Transverse colon (tissue), 4 donors: ENCODE results near the gene FIZ1. TPM values are rescaled to one million over a fixed set of nuclear protein-coding genes. Genes with fewer than 3 reads are reported as not detected.
A peak's percentile ranks its signal among the peaks of the same experiment; 100 is the strongest.

ENCODE experiments used
- DNase-seq: peaks from one replicate; pipeline ENCODE4 v3.0.0-alpha.2; 2019
- H3K27ac ChIP-seq, 4 donors: fragments of 200-600 bp; sonication (generic); 2 replicates each; pipeline ENCODE4 v1.5.1; 2016 to 2018; ENCODE audit warnings: inconsistent platforms in 4 of 4
- H3K27me3 ChIP-seq: fragments of 200-600 bp; sonication (generic); 2 replicates; pipeline ENCODE4 v1.5.1; 2017; ENCODE audit warnings: inconsistent platforms
- H3K36me3 ChIP-seq, 4 donors: fragments of 200-600 bp; sonication (generic); 2 replicates each; pipeline ENCODE4 v1.5.1; 2017 to 2019; ENCODE audit warnings: inconsistent platforms in 4 of 4
- H3K4me1 ChIP-seq, 4 donors: fragments of 200-600 bp; sonication (generic); 2 replicates each; pipeline ENCODE4 v1.5.1; 2017 to 2020; ENCODE audit warnings: inconsistent platforms in 4 of 4
- H3K4me3 ChIP-seq, 4 donors: fragments of 200-600 bp; sonication (generic); 1 replicate in 1 of 4; 2 replicates in 3 of 4; pipeline versions ENCODE4 v1.5.1 to v1.6.1; 2017 to 2019; ENCODE audit warnings: inconsistent platforms in 4 of 4
- H3K9me3 ChIP-seq, 2 donors: fragments of 200-600 bp; sonication (generic); 2 replicates each; pipeline ENCODE4 v1.5.1; 2017 to 2019; ENCODE audit warnings: inconsistent platforms in 2 of 2
- EP300 ChIP-seq: sonication (generic); formaldehyde crosslinking; IDR thresholded peaks from one replicate; pipeline ENCODE4 v1.6.1; 2017; ENCODE audit warnings: antibody characterized with exemption, low read depth
- POLR2A ChIP-seq: fragments of 450-650 bp; IDR thresholded peaks from one replicate; pipeline ENCODE4 v1.6.1; 2016; ENCODE audit warnings: antibody characterized with exemption, mild to moderate bottlenecking, moderate library complexity
- POLR2AphosphoS5 ChIP-seq, 3 donors: sonication (generic); formaldehyde crosslinking; IDR thresholded peaks; one replicate each; pipeline ENCODE4 v1.6.1; 2016; ENCODE audit warnings: antibody characterized with exemption in 3 of 3
- WGBS, 2 donors: methylation state at CpG; one replicate each; pipeline ENCODE4 v1.1.5; 2018; ENCODE audit warnings: low coverage in 1 of 2; 5-methylcytosine and 5-hydroxymethylcytosine counted together
- in situ Hi-C, 4 donors: fragments of 200-750 bp; cut with MboI; loops; one replicate each; pipeline versions ENCODE4 v1.15.0 to v1.15.1; 2017; ENCODE audit warnings: low sequenced_read_pairs in 3 of 4, low pct_ligation_motif_present in 1 of 4, low pct_unique_long_range_greater_than_20kb in 1 of 4
- intact Hi-C: fragments of 100-400 bp; cut with DNase I; formaldehyde crosslinking; loops from one replicate; pipeline ENCODE4 v1.15.1; 2023; ENCODE audit warnings: low total_unique reads
- total RNA-seq, 4 donors: library from RNA; depleted of rRNA; stranded (reverse); fragments of >200 nt; gene quantifications; one replicate each; pipeline ENCODE4 v1.1.0, GENCODE V29; 2016
- TF ChIP-seq, protein P1 (sequence below), 5 experiments: fragments of 200-600 bp in 3 of 5; fragments of 450-650 bp in 2 of 5; sonication (generic) in 3 of 5; IDR thresholded peaks; 1 replicate in 2 of 5; 2 replicates in 3 of 5; pipeline ENCODE4 v1.5.1; 2016 to 2017; ENCODE audit warnings: antibody characterized with exemption in 5 of 5, inconsistent platforms in 3 of 5, mild to moderate bottlenecking in 2 of 5, moderate library complexity in 1 of 5

FIZ1 gene
- total RNA-seq, 4 donors from 2014 or later = 8.5 to 137 (median 18.3) TPM

DNA sequence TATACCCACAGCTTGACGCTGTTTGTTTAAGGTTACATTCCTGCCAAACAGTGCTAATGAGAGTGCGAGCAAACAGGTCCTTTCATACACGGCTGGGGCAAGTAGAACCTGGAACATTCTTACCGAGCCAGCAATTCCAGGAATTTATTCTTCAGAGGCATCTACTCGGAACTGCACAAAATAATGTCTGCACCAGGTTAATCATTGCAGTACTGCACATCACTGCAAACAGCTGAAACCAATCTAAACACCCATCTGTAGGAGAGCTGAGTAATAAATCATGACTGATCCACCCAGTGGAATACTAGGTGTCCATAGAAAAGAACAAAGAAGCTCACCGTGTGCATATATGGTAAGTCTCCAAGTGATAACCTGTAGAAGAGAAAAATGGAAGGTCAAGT is 17.5 kb downstream of the FIZ1 start:
- no peaks in the 10 kb centered on the region for H3K9me3 ChIP-seq
- no peak overlapping the region for H3K4me3 ChIP-seq
- no peak for DNase-seq
- H3K27me3 ChIP-seq = peaks cover 5% of the 10 kb centered on the region
- TF ChIP-seq, protein P1, sequence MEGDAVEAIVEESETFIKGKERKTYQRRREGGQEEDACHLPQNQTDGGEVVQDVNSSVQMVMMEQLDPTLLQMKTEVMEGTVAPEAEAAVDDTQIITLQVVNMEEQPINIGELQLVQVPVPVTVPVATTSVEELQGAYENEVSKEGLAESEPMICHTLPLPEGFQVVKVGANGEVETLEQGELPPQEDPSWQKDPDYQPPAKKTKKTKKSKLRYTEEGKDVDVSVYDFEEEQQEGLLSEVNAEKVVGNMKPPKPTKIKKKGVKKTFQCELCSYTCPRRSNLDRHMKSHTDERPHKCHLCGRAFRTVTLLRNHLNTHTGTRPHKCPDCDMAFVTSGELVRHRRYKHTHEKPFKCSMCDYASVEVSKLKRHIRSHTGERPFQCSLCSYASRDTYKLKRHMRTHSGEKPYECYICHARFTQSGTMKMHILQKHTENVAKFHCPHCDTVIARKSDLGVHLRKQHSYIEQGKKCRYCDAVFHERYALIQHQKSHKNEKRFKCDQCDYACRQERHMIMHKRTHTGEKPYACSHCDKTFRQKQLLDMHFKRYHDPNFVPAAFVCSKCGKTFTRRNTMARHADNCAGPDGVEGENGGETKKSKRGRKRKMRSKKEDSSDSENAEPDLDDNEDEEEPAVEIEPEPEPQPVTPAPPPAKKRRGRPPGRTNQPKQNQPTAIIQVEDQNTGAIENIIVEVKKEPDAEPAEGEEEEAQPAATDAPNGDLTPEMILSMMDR (IDR thresholded peaks at IDR 0.05) = no peak
- TF ChIP-seq POLR2AphosphoS5 (IDR thresholded peaks at IDR 0.05) (no peak), EP300 (no peak), POLR2A (no peak)
- H3K4me1 ChIP-seq = peaks cover 6 to 40% (median 32%) of the 10 kb centered on the region in 4 donors
- intact Hi-C loops = loop anchor here (2.0 to 10.0 kb wide), 2 partner anchors 61 to 67 kb away; partner anchors contain the start of gene ZNF581
- WGBS, 2 donors = 14 to 19% methylated on average over 2 to 6 of the region's 6 CpGs
- no peak overlapping the region for H3K27ac ChIP-seq
- H3K36me3 ChIP-seq = peaks cover 0 to 6% (median 0%) of the 10 kb centered on the region in 4 donors
- in situ Hi-C loops = no loop called here

DNA sequence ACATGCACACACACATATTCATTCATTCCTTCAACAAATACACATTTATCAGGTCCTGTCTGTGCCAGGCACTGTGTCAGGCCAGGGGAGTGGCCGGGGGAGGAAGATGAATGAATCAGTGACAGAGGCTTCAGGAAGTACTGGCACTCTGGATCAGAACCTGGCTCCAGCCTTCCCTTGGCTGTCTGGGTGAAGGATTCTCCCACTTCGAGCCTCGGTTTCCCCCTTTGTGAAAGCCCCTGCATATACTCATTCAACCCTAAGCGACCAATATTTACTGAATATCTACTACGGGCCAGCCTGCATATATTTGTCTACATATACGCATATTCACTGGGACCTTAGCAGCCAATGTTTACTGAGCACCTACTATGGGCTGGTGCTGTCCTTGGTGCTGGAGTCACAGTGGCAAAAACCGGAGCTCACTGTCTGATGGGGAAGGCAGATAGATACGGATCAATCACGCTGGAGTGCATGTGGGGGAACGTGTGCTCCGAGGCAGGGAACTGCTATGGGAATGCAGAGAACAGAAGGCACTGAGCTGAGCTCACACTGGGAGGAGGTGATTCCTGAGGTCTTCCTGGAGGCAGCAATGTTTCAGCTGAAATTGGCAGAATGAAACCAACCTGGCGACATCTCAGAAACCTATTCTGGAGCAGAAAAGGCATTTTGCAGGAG is 18.0 kb downstream of the FIZ1 start:
- peaks cover 0 to 6% (median 0%) of the 10 kb centered on the region in 4 donors for H3K36me3 ChIP-seq
- H3K9me3 ChIP-seq = no peaks in the 10 kb centered on the region
- H3K4me1 ChIP-seq = peaks cover 4 to 34% (median 27%) of the 10 kb centered on the region in 4 donors
- no peak for TF ChIP-seq EP300
- TF ChIP-seq, protein P1 (IDR thresholded peaks at IDR 0.05) = no peak
- TF ChIP-seq POLR2AphosphoS5 (IDR thresholded peaks at IDR 0.05) = no peak
- no peak for TF ChIP-seq POLR2A
- in situ Hi-C loops (no loop called here), intact Hi-C loops (loop anchor here (2.0 to 10.0 kb wide), 2 partner anchors 62 to 66 kb away; partner anchors contain the start of gene ZNF581)
- DNase-seq = no peak
- peak overlapping the region; percentile 71 to 95 (median 86) for H3K4me3 ChIP-seq
- 31 to 33% methylated on average over 3 to 12 of the region's 12 CpGs for WGBS, 2 donors
- peaks cover 5% of the 10 kb centered on the region for H3K27me3 ChIP-seq
- peak overlapping the region; percentile 86 to 94 (median 90) for H3K27ac ChIP-seq

DNA sequence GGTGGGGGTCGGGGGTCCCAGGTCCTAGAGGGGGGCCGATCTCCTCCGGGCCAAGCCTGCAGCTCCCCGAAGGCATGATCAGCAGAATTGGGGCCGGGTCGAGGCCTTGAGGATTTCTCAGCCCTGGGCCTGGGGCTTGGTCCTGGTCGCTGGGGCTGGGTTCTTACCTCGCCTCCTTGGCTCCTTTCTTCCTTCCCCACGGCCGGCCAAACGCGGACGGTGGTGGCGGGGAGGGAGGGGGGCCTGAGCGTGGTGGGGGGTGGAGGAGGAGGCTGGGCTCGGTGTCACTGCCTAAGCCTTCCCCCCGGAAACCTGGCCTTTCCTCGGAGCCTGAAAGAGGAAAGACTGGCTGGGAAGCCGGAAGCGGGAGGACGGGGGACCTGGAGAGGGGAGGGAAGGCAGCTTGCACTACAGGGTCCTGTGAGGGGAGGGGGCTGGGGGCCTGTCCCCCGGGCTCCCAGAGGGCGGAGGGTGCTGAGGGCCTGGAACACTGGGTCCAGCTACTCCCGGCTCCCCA is 18.6 kb downstream of the FIZ1 start, which contains the start of gene ZNF579:
Gene ZNF579, minus strand, starts transcription at position 221 of the 517 bp plus-strand sequence. CDS start 1,209 bp downstream, outside the sequence.
- intact Hi-C loops = loop anchor here (2.0 to 10.0 kb wide), 2 partner anchors 62 to 66 kb away; partner anchors contain the start of gene ZNF581
- Histone ChIP-seq H3K27ac (peak within 1 kb of the TSS; percentile 86 to 94 (median 90)), H3K36me3 (peaks cover 0 to 6% (median 0%) of the 10 kb centered on the region in 4 donors), H3K4me1 (peaks cover 0 to 28% (median 21%) of the 10 kb centered on the region in 4 donors), H3K27me3 (peaks cover under 1% of the 10 kb centered on the region), H3K9me3 (no peaks in the 10 kb centered on the region), H3K4me3 (peak within 1 kb of the TSS; percentile 71 to 95 (median 86))
- WGBS, 2 donors = 2% methylated on average over 19 of the region's 24 CpGs; no CpG with 5 or more reads in 1 of the 2 donors
- peak; percentile 90 for DNase-seq
- in situ Hi-C loops = no loop called here
- TF ChIP-seq POLR2AphosphoS5 (IDR thresholded peaks at IDR 0.05) (peak in 1 of 3 donors; percentile 35), POLR2A (no peak)
- TF ChIP-seq, protein P1 (IDR thresholded peaks at IDR 0.05) = no peak
